Peyer's patch (tissue), 4 donors: ENCODE results near the gene DOCK4.

Source experiments
- POLR2A ChIP-seq, 2 donors: fragments of 450-650 bp; IDR thresholded peaks; one replicate each; pipeline ENCODE4 v1.5.1; 2017; ENCODE audit warnings: antibody characterized with exemption in 2 of 2, mild to moderate bottlenecking in 2 of 2, moderate library complexity in 2 of 2
- TF ChIP-seq, protein P1 (sequence below), 6 experiments: fragments of 450-650 bp in 4 of 6; fragments of 200-600 bp in 2 of 6; sonication (generic) in 1 of 6; IDR thresholded peaks; one replicate each; pipeline ENCODE4 v1.5.1; 2017 to 2019; ENCODE audit warnings: antibody characterized with exemption in 6 of 6, mild to moderate bottlenecking in 3 of 6, moderate library complexity in 1 of 6

DNA sequence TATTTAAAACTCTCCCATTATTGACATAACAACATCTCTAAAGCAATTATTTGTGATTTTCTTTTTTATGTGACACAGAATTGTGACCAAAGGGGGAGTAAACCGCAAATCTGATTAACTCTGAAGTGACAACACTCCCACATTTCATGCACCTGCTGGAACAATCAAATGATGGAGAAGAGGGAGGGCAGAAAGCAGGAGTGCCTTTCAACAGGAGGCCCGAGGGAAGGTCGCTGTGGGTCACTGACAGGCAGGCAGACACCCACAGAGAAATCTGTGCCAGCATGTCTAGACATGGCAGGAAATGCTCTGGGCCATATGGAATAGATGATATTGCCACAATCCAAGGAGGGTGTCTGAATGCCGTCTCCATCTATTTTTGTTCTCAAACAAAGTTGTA, 247.3 kb downstream of the DOCK4 start:
- TF ChIP-seq, protein P1, sequence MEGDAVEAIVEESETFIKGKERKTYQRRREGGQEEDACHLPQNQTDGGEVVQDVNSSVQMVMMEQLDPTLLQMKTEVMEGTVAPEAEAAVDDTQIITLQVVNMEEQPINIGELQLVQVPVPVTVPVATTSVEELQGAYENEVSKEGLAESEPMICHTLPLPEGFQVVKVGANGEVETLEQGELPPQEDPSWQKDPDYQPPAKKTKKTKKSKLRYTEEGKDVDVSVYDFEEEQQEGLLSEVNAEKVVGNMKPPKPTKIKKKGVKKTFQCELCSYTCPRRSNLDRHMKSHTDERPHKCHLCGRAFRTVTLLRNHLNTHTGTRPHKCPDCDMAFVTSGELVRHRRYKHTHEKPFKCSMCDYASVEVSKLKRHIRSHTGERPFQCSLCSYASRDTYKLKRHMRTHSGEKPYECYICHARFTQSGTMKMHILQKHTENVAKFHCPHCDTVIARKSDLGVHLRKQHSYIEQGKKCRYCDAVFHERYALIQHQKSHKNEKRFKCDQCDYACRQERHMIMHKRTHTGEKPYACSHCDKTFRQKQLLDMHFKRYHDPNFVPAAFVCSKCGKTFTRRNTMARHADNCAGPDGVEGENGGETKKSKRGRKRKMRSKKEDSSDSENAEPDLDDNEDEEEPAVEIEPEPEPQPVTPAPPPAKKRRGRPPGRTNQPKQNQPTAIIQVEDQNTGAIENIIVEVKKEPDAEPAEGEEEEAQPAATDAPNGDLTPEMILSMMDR (IDR thresholded peaks at IDR 0.05), result no peak
- no peak for TF ChIP-seq POLR2A (IDR thresholded peaks at IDR 0.05)
